ENCODE measurements around the gene KRT77. TPM values are rescaled to one million over a fixed set of nuclear protein-coding genes. Genes with fewer than 3 reads are reported as not detected.
A peak's percentile ranks its signal among the peaks of the same experiment; 100 is the strongest.

KRT77 gene
- total RNA-seq, 1 donor from 2014 or later: not detected

GRCh38 chr12:52650520-52651081, 52.7 kb downstream of the KRT77 start:
- TF ChIP-seq CTCF (IDR thresholded peaks at IDR 0.05; ENCODE audit: insufficient read depth, low read length, severe bottlenecking): no peak
- H3K27me3 ChIP-seq (ENCODE audit: control insufficient read depth, insufficient read depth, low read length): peaks cover 6% of the 10 kb centered on the region
- H3K4me3 ChIP-seq (ENCODE audit: low read depth, low read length): no peak overlapping the region
- DNase-seq (ENCODE audit: low read depth) (no peak), FAIRE-seq (no peak)
- H3K36me3 ChIP-seq (ENCODE audit: control insufficient read depth, insufficient read depth, low read length): no peaks in the 10 kb centered on the region

- FAIRE-seq (no peak), DNase-seq (ENCODE audit: low read depth) (no peak)
- Histone ChIP-seq H3K36me3 (ENCODE audit: control insufficient read depth, insufficient read depth, low read length) (no peaks in the 10 kb centered on the region), H3K4me3 (ENCODE audit: low read depth, low read length) (no peak overlapping the region), H3K27me3 (ENCODE audit: control insufficient read depth, insufficient read depth, low read length) (peaks cover 4% of the 10 kb centered on the region)
- TF ChIP-seq CTCF (IDR thresholded peaks at IDR 0.05; ENCODE audit: insufficient read depth, low read length, severe bottlenecking): no peak
These were observed 54.3 kb downstream of the KRT77 start for GRCh38 chr12:52649066-52649465.

GRCh38 chr12:52648012-52648550, 55.2 kb downstream of the KRT77 start:
- FAIRE-seq: no peak
- Histone ChIP-seq H3K4me3 (ENCODE audit: low read depth, low read length) (no peak overlapping the region), H3K36me3 (ENCODE audit: control insufficient read depth, insufficient read depth, low read length) (no peaks in the 10 kb centered on the region), H3K27me3 (ENCODE audit: control insufficient read depth, insufficient read depth, low read length) (peaks cover 3% of the 10 kb centered on the region)
- TF ChIP-seq CTCF (IDR thresholded peaks at IDR 0.05; ENCODE audit: insufficient read depth, low read length, severe bottlenecking): no peak
- DNase-seq (ENCODE audit: low read depth): no peak

- no peak for TF ChIP-seq CTCF (IDR thresholded peaks at IDR 0.05; ENCODE audit: insufficient read depth, low read length, severe bottlenecking)
- Histone ChIP-seq H3K4me3 (ENCODE audit: low read depth, low read length) (no peak overlapping the region), H3K27me3 (ENCODE audit: control insufficient read depth, insufficient read depth, low read length) (peaks cover 3% of the 10 kb centered on the region), H3K36me3 (ENCODE audit: control insufficient read depth, insufficient read depth, low read length) (no peaks in the 10 kb centered on the region)
- DNase-seq (ENCODE audit: low read depth) (no peak), FAIRE-seq (no peak)
These were observed 55.7 kb downstream of the KRT77 start for GRCh38 chr12:52647601-52648000.

- TF ChIP-seq CTCF (IDR thresholded peaks at IDR 0.05; ENCODE audit: insufficient read depth, low read length, severe bottlenecking): no peak
- FAIRE-seq (no peak), DNase-seq (ENCODE audit: low read depth) (no peak)
- Histone ChIP-seq H3K4me3 (ENCODE audit: low read depth, low read length) (no peak overlapping the region), H3K36me3 (ENCODE audit: control insufficient read depth, insufficient read depth, low read length) (no peaks in the 10 kb centered on the region), H3K27me3 (ENCODE audit: control insufficient read depth, insufficient read depth, low read length) (peaks cover 3% of the 10 kb centered on the region)
These were observed 56.7 kb downstream of the KRT77 start for GRCh38 chr12:52646613-52647012.

- DNase-seq (ENCODE audit: low read depth): no peak
- peak; percentile 28 for FAIRE-seq
- Histone ChIP-seq H3K4me3 (ENCODE audit: low read depth, low read length) (no peak overlapping the region), H3K27me3 (ENCODE audit: control insufficient read depth, insufficient read depth, low read length) (peaks cover 3% of the 10 kb centered on the region), H3K36me3 (ENCODE audit: control insufficient read depth, insufficient read depth, low read length) (no peaks in the 10 kb centered on the region)
- TF ChIP-seq CTCF (IDR thresholded peaks at IDR 0.05; ENCODE audit: insufficient read depth, low read length, severe bottlenecking): no peak
These were observed 57.3 kb downstream of the KRT77 start for GRCh38 chr12:52645982-52646381.

All from bronchial epithelial cell (primary cell).